Measurements from ENCODE around the gene TRAF7.
"Not testable (repeated sequence)": the region's sequence is repeated elsewhere in the genome, so short reads cannot be mapped to it uniquely, and the experiment has no call there.

The TRAF7 gene

GRCh38 chr16:2155091-2155950 is at the start of gene TRAF7:
Gene TRAF7, plus strand, starts transcription at chr16:2155782. Its CDS starts 8,139 bp downstream, at chr16:2163921.
- DNase-seq (ENCODE audit: low read depth in 2 of 2), result peak; percentile 93 to 96

- not testable (repeated sequence) for DNase-seq (ENCODE audit: low read depth in 2 of 2)
Measured at GRCh38 chr16:2106211-2106610, 49.4 kb upstream of the TRAF7 start.

GRCh38 chr16:2107121-2107790 is 48.3 kb upstream of the TRAF7 start:
- not testable (repeated sequence) for DNase-seq (ENCODE audit: low read depth in 2 of 2)

GRCh38 chr16:2107791-2108125 is 47.8 kb upstream of the TRAF7 start:
- not testable (repeated sequence) for DNase-seq (ENCODE audit: low read depth in 2 of 2)

- DNase-seq (ENCODE audit: low read depth in 2 of 2), result not testable (repeated sequence)
Measured at GRCh38 chr16:2108446-2109270, 46.9 kb upstream of the TRAF7 start.

- not testable (repeated sequence) for DNase-seq (ENCODE audit: low read depth in 2 of 2)
Measured at GRCh38 chr16:2109271-2109580, 46.4 kb upstream of the TRAF7 start.

GRCh38 chr16:2109872-2110271 is 45.7 kb upstream of the TRAF7 start:
- not testable (repeated sequence) for DNase-seq (ENCODE audit: low read depth in 2 of 2)

- DNase-seq (ENCODE audit: low read depth in 2 of 2), result not testable (repeated sequence)
Measured at GRCh38 chr16:2110332-2111008, 45.1 kb upstream of the TRAF7 start.

- not testable (repeated sequence) for DNase-seq (ENCODE audit: low read depth in 2 of 2)
Measured at GRCh38 chr16:2111009-2111353, 44.6 kb upstream of the TRAF7 start.

- DNase-seq (ENCODE audit: low read depth in 2 of 2), result not testable (repeated sequence)
Measured at GRCh38 chr16:2111412-2112335, 43.9 kb upstream of the TRAF7 start.

GRCh38 chr16:2112539-2113106 is 43.0 kb upstream of the TRAF7 start:
- not testable (repeated sequence) for DNase-seq (ENCODE audit: low read depth in 2 of 2)

- DNase-seq (ENCODE audit: low read depth in 2 of 2), result not testable (repeated sequence)
Measured at GRCh38 chr16:2114225-2114624, 41.4 kb upstream of the TRAF7 start.

GRCh38 chr16:2114885-2115590 is 40.5 kb upstream of the TRAF7 start:
- DNase-seq (ENCODE audit: low read depth in 2 of 2), result not testable (repeated sequence)

GRCh38 chr16:2115591-2115973 is 40.0 kb upstream of the TRAF7 start:
- no peak for DNase-seq (ENCODE audit: low read depth in 2 of 2)

GRCh38 chr16:2116428-2116827 is 39.2 kb upstream of the TRAF7 start:
- DNase-seq (ENCODE audit: low read depth in 2 of 2), result not testable (repeated sequence)

- not testable (repeated sequence) for DNase-seq (ENCODE audit: low read depth in 2 of 2)
Measured at GRCh38 chr16:2117341-2117740, 38.2 kb upstream of the TRAF7 start.

GRCh38 chr16:2117960-2118722 is 37.4 kb upstream of the TRAF7 start:
- not testable (repeated sequence) for DNase-seq (ENCODE audit: low read depth in 2 of 2)

- not testable (repeated sequence) for DNase-seq (ENCODE audit: low read depth in 2 of 2)
Measured at GRCh38 chr16:2121325-2121724, 34.3 kb upstream of the TRAF7 start.

- DNase-seq (ENCODE audit: low read depth in 2 of 2), result no peak
Measured at GRCh38 chr16:2121853-2122252, 33.7 kb upstream of the TRAF7 start.

Data from stimulated activated CD4-positive, alpha-beta T cell treated with anti-CD3 and anti-CD28 coated beads, Interleukin-4, amount 100 ng/mL, for 48 hours (primary cell).